NK-92 (cell line): ENCODE results near the gene TMC1.

Experiments
- DNase-seq: peaks from one replicate; lab custom pipeline; 2025; ENCODE audit not compliant: unreplicated experiment; lab: John Stamatoyannopoulos, UW

Gene TMC1

GRCh38 chr9:72665421-72665820 is 144.0 kb downstream of the TMC1 start:
- no peak for DNase-seq

- DNase-seq, result no peak
These were observed 145.8 kb downstream of the TMC1 start for GRCh38 chr9:72667181-72667580.

GRCh38 chr9:72674961-72675360 is 153.6 kb downstream of the TMC1 start:
- DNase-seq, result no peak

- DNase-seq, result no peak
These were observed 154.2 kb downstream of the TMC1 start for GRCh38 chr9:72675586-72675985.

GRCh38 chr9:72680593-72681282 is 159.3 kb downstream of the TMC1 start:
- DNase-seq, result no peak

- DNase-seq, result no peak
These were observed 159.8 kb downstream of the TMC1 start for GRCh38 chr9:72681283-72681630.

- no peak for DNase-seq
These were observed 163.2 kb downstream of the TMC1 start for GRCh38 chr9:72684615-72685014.

- DNase-seq, result no peak
These were observed 164.5 kb downstream of the TMC1 start for GRCh38 chr9:72685911-72686310.

GRCh38 chr9:72687331-72687730 is 165.9 kb downstream of the TMC1 start:
- no peak for DNase-seq

GRCh38 chr9:72691671-72692070 is 170.3 kb downstream of the TMC1 start:
- DNase-seq, result no peak

- DNase-seq, result no peak
These were observed 174.0 kb downstream of the TMC1 start for GRCh38 chr9:72695365-72695764.

GRCh38 chr9:72696511-72696910 is 175.1 kb downstream of the TMC1 start:
- DNase-seq, result no peak

- no peak for DNase-seq
These were observed 180.1 kb downstream of the TMC1 start for GRCh38 chr9:72701510-72701909.

- no peak for DNase-seq
These were observed 182.2 kb downstream of the TMC1 start for GRCh38 chr9:72703574-72703973.

- no peak for DNase-seq
These were observed 183.4 kb downstream of the TMC1 start for GRCh38 chr9:72704688-72705375.

- DNase-seq, result no peak
These were observed 197.1 kb downstream of the TMC1 start for GRCh38 chr9:72718503-72718902.

GRCh38 chr9:72721067-72721466 is 199.7 kb downstream of the TMC1 start:
- DNase-seq, result no peak

- no peak for DNase-seq
These were observed 205.5 kb downstream of the TMC1 start for GRCh38 chr9:72726947-72727346.

GRCh38 chr9:72728031-72728770 is 206.8 kb downstream of the TMC1 start:
- DNase-seq, result no peak

- DNase-seq, result no peak
These were observed 212.5 kb downstream of the TMC1 start for GRCh38 chr9:72733895-72734294.

GRCh38 chr9:72734631-72735030 is 213.2 kb downstream of the TMC1 start:
- DNase-seq, result no peak

GRCh38 chr9:72743836-72744235 is 222.4 kb downstream of the TMC1 start:
- no peak for DNase-seq
